PC-3 (cell line): Measurements from ENCODE around the gene MTG1. TPM values are rescaled to one million over a fixed set of nuclear protein-coding genes. Genes with fewer than 3 reads are reported as not detected.

ENCODE experiments used
- ATAC-seq: fragments of 200-7000 bp; cut with Tn5 transposase; 2 replicates; pipeline ENCODE4 v1.9.1; 2020; ENCODE audit warnings: mild to moderate bottlenecking, moderate library complexity
- BruUV-seq: library from RNA; stranded (reverse); fragments of 400-500 nt; replicated peaks from 2 replicates; lab custom pipeline; 2021; lab: Mats Ljungman, UMichigan
- CTCF ChIA-PET: fragments of 300-600 bp; sonication (Branson Sonifier 250); formaldehyde crosslinking; loops from one replicate; lab custom pipeline; 2022; ENCODE audit warnings: antibody characterized with exemption; lab: Charles Lee
- POLR2A ChIA-PET: fragments of 300-600 bp; sonication (Branson Sonifier 250); formaldehyde crosslinking; loops from one replicate; lab custom pipeline; 2022; ENCODE audit warnings: antibody characterized with exemption; ENCODE audit not compliant: unreplicated experiment; lab: Charles Lee
- DNase-seq: peaks from one replicate; pipeline ENCODE4 v3.0.0-alpha.2; 2015
- H2AFZ ChIP-seq: fragments of 300-600 bp; sonication (generic); 2 replicates; pipeline ENCODE4 v1.6.0; 2016; ENCODE audit warnings: antibody characterized with exemption, low read length
- H3F3A ChIP-seq: fragments of 300-600 bp; sonication (generic); one replicate; pipeline ENCODE4 v1.6.0; 2017; ENCODE audit warnings: antibody characterized with exemption, low read length, control low read depth, mild to moderate bottlenecking; ENCODE audit not compliant: unreplicated experiment
- H3K27ac ChIP-seq: fragments of 300-600 bp; sonication (generic); 2 replicates; pipeline ENCODE4 v1.5.1; 2016; ENCODE audit warnings: mild to moderate bottlenecking, low read length
- H3K27me3 ChIP-seq: fragments of 300-600 bp; sonication (generic); 2 replicates; pipeline ENCODE4 v1.6.1; 2016; ENCODE audit warnings: low read length, mixed read lengths
- H3K36me3 ChIP-seq: fragments of 300-600 bp; sonication (generic); 2 replicates; pipeline ENCODE4 v1.6.1; 2016; ENCODE audit warnings: low read depth, mixed run types, low read length, mixed read lengths
- H3K4me1 ChIP-seq: fragments of 300-600 bp; sonication (generic); 2 replicates; pipeline ENCODE4 v1.5.1; 2016; ENCODE audit warnings: low read length; ENCODE audit not compliant: insufficient read depth
- H3K4me2 ChIP-seq: fragments of 300-600 bp; sonication (generic); 2 replicates; pipeline ENCODE4 v1.6.0; 2016; ENCODE audit warnings: low read length
- H3K4me3 ChIP-seq: fragments of 300-600 bp; sonication (generic); 2 replicates; pipeline ENCODE4 v1.5.1; 2016; ENCODE audit warnings: mild to moderate bottlenecking, low read length, mixed read lengths
- H3K79me2 ChIP-seq: fragments of 300-600 bp; sonication (generic); 2 replicates; pipeline ENCODE4 v1.6.1; 2017; ENCODE audit warnings: low read length, mixed read lengths
- H3K9ac ChIP-seq: fragments of 300-600 bp; sonication (generic); 2 replicates; pipeline ENCODE4 v1.6.0; 2016; ENCODE audit warnings: mild to moderate bottlenecking, low read length
- H3K9me2 ChIP-seq: fragments of 300-600 bp; sonication (generic); replicated peaks from 2 replicates; pipeline ENCODE4 v1.6.1; 2016; ENCODE audit warnings: mixed run types, low read length, mixed read lengths
- H3K9me3 ChIP-seq: fragments of 300-600 bp; sonication (generic); 2 replicates; pipeline ENCODE4 v1.6.1; 2016; ENCODE audit warnings: low read length, mixed read lengths
- H4K20me1 ChIP-seq: fragments of 300-600 bp; sonication (generic); 2 replicates; pipeline ENCODE4 v1.6.1; 2016; ENCODE audit warnings: low read length, mixed read lengths
- EZH2 ChIP-seq: fragments of 300-600 bp; sonication (generic); IDR thresholded peaks from one replicate; pipeline ENCODE4 v1.6.1; 2017; ENCODE audit warnings: antibody characterized with exemption, mild to moderate bottlenecking, low read length; ENCODE audit not compliant: unreplicated experiment
- EZH2phosphoT487 ChIP-seq: fragments of 300-600 bp; sonication (generic); IDR thresholded peaks from 2 replicates; pipeline ENCODE4 v1.6.1; 2018; ENCODE audit warnings: mild to moderate bottlenecking, antibody characterized with exemption, low read length, borderline replicate concordance
- intact Hi-C: fragments of 100-400 bp; cut with micrococcal nuclease; formaldehyde crosslinking; loops from 2 replicates; pipeline ENCODE4 v1.9.0; 2023
- total RNA-seq: library from RNA; depleted of rRNA; stranded (reverse); fragments of >200 nt; gene quantifications from 2 replicates; pipeline ENCODE4 v1.2.3, GENCODE V29; 2014
- TF ChIP-seq, protein P1 (sequence below): fragments of 300-600 bp; sonication (generic); conservative IDR thresholded peaks from 2 replicates; pipeline ENCODE4 v1.5.1; 2017; ENCODE audit warnings: antibody characterized with exemption, low read depth, mild to moderate bottlenecking, low read length

The MTG1 gene
- total RNA-seq, 1 experiment from 2014 or later = 39.4 TPM

DNA sequence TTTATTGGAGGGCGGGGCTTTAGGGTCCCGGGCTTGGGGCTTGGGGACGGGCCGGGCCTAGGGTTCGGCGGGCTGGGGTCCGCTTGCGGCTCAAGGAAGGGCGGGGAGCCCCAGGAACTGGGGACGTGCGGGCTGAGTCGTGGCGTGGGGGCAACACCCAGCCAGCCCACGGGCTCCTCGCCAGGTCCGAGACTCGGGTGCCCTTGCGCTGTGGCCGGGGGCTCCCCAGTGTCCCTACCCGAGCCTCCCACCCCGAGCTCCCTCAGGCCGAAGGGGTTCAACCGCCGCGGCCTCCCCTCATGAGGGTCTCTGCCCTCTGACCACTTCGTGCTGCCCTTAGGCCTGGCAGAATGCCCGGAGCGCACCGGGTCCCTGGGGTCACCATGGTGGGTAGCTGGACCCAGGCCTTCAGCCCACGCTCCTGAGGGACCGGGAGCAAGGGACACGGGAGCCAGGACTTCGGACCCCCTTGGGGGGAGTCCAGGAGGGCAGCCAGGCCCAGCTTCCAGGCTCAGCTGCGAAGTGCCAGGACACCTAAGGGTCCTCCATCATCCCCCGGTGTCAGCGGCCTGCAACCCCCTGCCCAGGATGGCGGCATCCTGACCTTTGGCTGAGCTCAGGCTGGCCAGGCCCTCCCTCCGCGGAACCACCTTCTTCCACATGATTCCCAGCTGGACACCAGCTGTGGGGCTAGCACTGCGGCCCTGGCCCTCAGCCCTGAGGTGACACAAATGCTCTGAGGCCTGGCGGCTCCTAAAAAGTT lies 35.6 kb upstream of the MTG1 start:
- H3F3A ChIP-seq = no peaks in the 10 kb centered on the region
- ATAC-seq (no peak), DNase-seq (no peak)
- no peaks in the 10 kb centered on the region for H3K9me3 ChIP-seq
- TF ChIP-seq, protein P1, sequence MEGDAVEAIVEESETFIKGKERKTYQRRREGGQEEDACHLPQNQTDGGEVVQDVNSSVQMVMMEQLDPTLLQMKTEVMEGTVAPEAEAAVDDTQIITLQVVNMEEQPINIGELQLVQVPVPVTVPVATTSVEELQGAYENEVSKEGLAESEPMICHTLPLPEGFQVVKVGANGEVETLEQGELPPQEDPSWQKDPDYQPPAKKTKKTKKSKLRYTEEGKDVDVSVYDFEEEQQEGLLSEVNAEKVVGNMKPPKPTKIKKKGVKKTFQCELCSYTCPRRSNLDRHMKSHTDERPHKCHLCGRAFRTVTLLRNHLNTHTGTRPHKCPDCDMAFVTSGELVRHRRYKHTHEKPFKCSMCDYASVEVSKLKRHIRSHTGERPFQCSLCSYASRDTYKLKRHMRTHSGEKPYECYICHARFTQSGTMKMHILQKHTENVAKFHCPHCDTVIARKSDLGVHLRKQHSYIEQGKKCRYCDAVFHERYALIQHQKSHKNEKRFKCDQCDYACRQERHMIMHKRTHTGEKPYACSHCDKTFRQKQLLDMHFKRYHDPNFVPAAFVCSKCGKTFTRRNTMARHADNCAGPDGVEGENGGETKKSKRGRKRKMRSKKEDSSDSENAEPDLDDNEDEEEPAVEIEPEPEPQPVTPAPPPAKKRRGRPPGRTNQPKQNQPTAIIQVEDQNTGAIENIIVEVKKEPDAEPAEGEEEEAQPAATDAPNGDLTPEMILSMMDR = no peak
- TF ChIP-seq EZH2phosphoT487 = no peak
- TF ChIP-seq EZH2 = no peak
- POLR2A ChIA-PET = no interaction called here
- BruUV-seq = no TSS peak
- no peak overlapping the region for H3K4me2 ChIP-seq
- no peak overlapping the region for H3K9ac ChIP-seq
- intact Hi-C loops = no loop called here
- H2AFZ ChIP-seq = no peak overlapping the region
- H3K4me3 ChIP-seq = no peak overlapping the region
- no peaks in the 10 kb centered on the region for H4K20me1 ChIP-seq
- CTCF ChIA-PET = no interaction called here
- H3K4me1 ChIP-seq = 0 out of 2 replicates have a peak, but pooled peaks cover 4% of the 10 kb centered on the region
- no peaks in the 10 kb centered on the region for H3K27me3 ChIP-seq
- no peak overlapping the region for H3K27ac ChIP-seq
- H3K36me3 ChIP-seq = no peaks in the 10 kb centered on the region
- no peaks in the 10 kb centered on the region for H3K79me2 ChIP-seq
- no peaks in the 10 kb centered on the region for H3K9me2 ChIP-seq

DNA sequence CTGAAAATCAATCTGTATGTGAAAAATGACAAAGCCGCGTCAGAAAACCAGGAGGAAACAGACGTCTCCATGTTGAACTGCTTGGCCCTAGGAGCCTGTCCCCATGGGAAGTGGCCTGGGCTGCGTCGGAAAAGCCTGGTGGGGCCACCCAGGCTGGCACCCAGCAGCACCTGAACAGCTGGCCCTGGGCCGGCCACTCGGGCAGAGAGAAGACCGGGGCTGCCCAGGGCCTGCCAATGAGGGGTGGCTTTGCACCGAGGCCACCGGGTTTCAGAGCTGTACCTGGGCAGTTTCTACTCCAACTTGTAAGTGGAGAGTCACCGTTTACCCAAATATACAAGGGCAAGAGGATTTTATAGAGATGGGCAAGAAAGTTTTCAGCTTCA lies 35.0 kb upstream of the MTG1 start:
- ChIA-PET CTCF (no interaction called here), POLR2A (no interaction called here)
- intact Hi-C loops = no loop called here

More for the DNA sequence above, 35.0 kb upstream of the MTG1 start:
- no peak for ATAC-seq
- H4K20me1 ChIP-seq = no peaks in the 10 kb centered on the region
- H3K36me3 ChIP-seq = no peaks in the 10 kb centered on the region
- H3K9me3 ChIP-seq = no peaks in the 10 kb centered on the region
- 0 out of 2 replicates have a peak, but pooled peaks cover 4% of the 10 kb centered on the region for H3K4me1 ChIP-seq
- H3K9me2 ChIP-seq = no peaks in the 10 kb centered on the region
- no TSS peak for BruUV-seq
- TF ChIP-seq EZH2 (no peak), EZH2phosphoT487 (no peak)
- TF ChIP-seq, protein P1 = no peak
- no peaks in the 10 kb centered on the region for H3K27me3 ChIP-seq
- H3K4me3 ChIP-seq = no peak overlapping the region
- H3K79me2 ChIP-seq = no peaks in the 10 kb centered on the region
- H3K4me2 ChIP-seq = no peak overlapping the region
- H3K9ac ChIP-seq = no peak overlapping the region
- no peak overlapping the region for H3K27ac ChIP-seq
- H2AFZ ChIP-seq = no peak overlapping the region
- no peak for DNase-seq
- H3F3A ChIP-seq = no peaks in the 10 kb centered on the region
